Prostate gland (tissue), 2 donors: ENCODE data around the gene DVL3.

ENCODE experiments used
- POLR2A ChIP-seq: fragments of 450-650 bp; IDR thresholded peaks from one replicate; pipeline ENCODE4 v1.6.1; 2016; ENCODE audit warnings: antibody characterized with exemption, mild to moderate bottlenecking
- TF ChIP-seq, protein P1 (sequence below), 4 experiments: fragments of 200-600 bp in 2 of 4; fragments of 450-650 bp in 2 of 4; sonication (generic) in 2 of 4; IDR thresholded peaks; 1 replicate in 3 of 4; 2 replicates in 1 of 4; pipeline ENCODE4 v1.5.1; 2016 to 2019; ENCODE audit warnings: antibody characterized with exemption in 4 of 4, mild to moderate bottlenecking in 2 of 4, moderate library complexity in 2 of 4

DNA sequence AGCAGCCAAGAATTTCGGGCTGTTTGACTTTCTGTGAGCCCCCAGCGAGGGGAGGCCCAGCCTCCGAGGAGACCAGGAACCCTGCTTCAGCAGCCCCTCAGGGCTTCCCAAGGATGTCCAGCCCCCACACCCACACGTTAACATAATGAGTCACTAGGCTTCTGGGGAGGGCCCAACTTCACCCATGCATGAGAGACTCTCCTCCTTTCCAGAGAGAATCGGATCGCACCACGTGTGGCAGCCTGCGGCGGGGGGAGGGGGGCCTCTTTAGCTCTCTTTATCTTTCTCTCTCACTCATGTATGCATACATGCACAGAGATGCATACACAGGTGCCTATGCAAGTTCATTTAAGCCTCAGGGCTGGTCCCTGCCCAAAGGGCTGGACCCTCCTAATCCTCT lies 16.4 kb downstream of the DVL3 start:
- no peak for TF ChIP-seq POLR2A
- TF ChIP-seq, protein P1, sequence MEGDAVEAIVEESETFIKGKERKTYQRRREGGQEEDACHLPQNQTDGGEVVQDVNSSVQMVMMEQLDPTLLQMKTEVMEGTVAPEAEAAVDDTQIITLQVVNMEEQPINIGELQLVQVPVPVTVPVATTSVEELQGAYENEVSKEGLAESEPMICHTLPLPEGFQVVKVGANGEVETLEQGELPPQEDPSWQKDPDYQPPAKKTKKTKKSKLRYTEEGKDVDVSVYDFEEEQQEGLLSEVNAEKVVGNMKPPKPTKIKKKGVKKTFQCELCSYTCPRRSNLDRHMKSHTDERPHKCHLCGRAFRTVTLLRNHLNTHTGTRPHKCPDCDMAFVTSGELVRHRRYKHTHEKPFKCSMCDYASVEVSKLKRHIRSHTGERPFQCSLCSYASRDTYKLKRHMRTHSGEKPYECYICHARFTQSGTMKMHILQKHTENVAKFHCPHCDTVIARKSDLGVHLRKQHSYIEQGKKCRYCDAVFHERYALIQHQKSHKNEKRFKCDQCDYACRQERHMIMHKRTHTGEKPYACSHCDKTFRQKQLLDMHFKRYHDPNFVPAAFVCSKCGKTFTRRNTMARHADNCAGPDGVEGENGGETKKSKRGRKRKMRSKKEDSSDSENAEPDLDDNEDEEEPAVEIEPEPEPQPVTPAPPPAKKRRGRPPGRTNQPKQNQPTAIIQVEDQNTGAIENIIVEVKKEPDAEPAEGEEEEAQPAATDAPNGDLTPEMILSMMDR (IDR thresholded peaks at IDR 0.05) = no peak
